Left lung (tissue), 10 donors: Measurements from ENCODE around the gene RASAL2. TPM values are rescaled to one million over a fixed set of nuclear protein-coding genes. Genes with fewer than 3 reads are reported as not detected.
"Not testable (repeated sequence)": the region's sequence is repeated elsewhere in the genome, so short reads cannot be mapped to it uniquely, and the experiment has no call there.

ENCODE experiments used
- ATAC-seq: fragments of 200-7000 bp; cut with Tn5 transposase; one replicate; pipeline ENCODE4 v1.9.1; 2020; ENCODE audit warnings: moderate library complexity
- DNase-seq, 4 donors: peaks; one replicate each; pipeline ENCODE4 v3.0.0-alpha.2; 2013 to 2020
- H3K27ac ChIP-seq, 2 donors: fragments of 200-600 bp; sonication (generic) in 1 of 2; one replicate each; pipeline versions ENCODE4 v1.5.0 to v1.8.0; 2020 to 2021
- H3K27me3 ChIP-seq, 2 donors: fragments of 200-600 bp; sonication (generic) in 1 of 2; one replicate each; pipeline versions ENCODE4 v1.5.0 to v1.8.0; 2020 to 2021
- H3K36me3 ChIP-seq, 2 donors: fragments of 200-600 bp; sonication (generic) in 1 of 2; one replicate each; pipeline versions ENCODE4 v1.5.0 to v1.8.0; 2020 to 2021
- H3K4me1 ChIP-seq, 2 donors: fragments of 200-600 bp; one replicate each; pipeline ENCODE4 v1.8.0; 2021
- H3K4me3 ChIP-seq, 2 donors: fragments of 200-600 bp; sonication (generic) in 1 of 2; one replicate each; pipeline versions ENCODE4 v1.5.0 to v1.8.0; 2020 to 2021; ENCODE audit warnings: mild to moderate bottlenecking in 1 of 2
- H3K9me3 ChIP-seq, 2 donors: fragments of 200-600 bp; sonication (generic) in 1 of 2; one replicate each; pipeline versions ENCODE4 v1.5.0 to v1.8.0; 2020 to 2021
- CTCF ChIP-seq, 2 donors: fragments of 200-600 bp; sonication (generic) in 1 of 2; IDR thresholded peaks; one replicate each; pipeline versions ENCODE4 v1.5.0 to v1.8.0; 2021; ENCODE audit warnings: antibody characterized with exemption in 2 of 2
- intact Hi-C, 2 donors: fragments of 100-400 bp; cut with DNase I; formaldehyde crosslinking; loops; one replicate each; pipeline versions ENCODE4 v1.11.2 to v1.14.2; 2022
- polyA plus RNA-seq, 6 donors: library from polyadenylated mRNA; unstranded; fragments of 120-200 nt; gene quantifications; one replicate each; pipeline ENCODE4 v1.2.1, GENCODE V29; 2013; ENCODE audit not compliant: insufficient read length in 6 of 6
- total RNA-seq, 2 donors: library from RNA; stranded (reverse); fragmentation: NEBNext Ultra II Directional; extraction: Animal tissue kit (Norgen Biotek cat#: 25700); gene quantifications; one replicate each; pipeline ENCODE4 v1.2.1, GENCODE V29; 2021
- donor health status: DM: no; HTN: yes; CAD: no.
- donor health status: DM: no; HTN: no; CAD: no.

RASAL2 gene
- total and polyA plus RNA-seq, 8 donors: 26.4 to 35.6 (median 29.5) TPM

GRCh38 chr1:178501705-178502329, 407.9 kb downstream of the RASAL2 start:
- TF ChIP-seq CTCF (IDR thresholded peaks at IDR 0.05): peak; percentile 89 to 93
- Histone ChIP-seq H3K9me3 (no peaks in the 10 kb centered on the region), H3K36me3 (no peaks in the 10 kb centered on the region), H3K27me3 (no peaks in the 10 kb centered on the region), H3K27ac (no peak overlapping the region), H3K4me1 (no peaks in the 10 kb centered on the region), H3K4me3 (no peak overlapping the region)
- intact Hi-C loops: no loop called here
- ATAC-seq (peak; percentile 90), DNase-seq (peak in 3 of 4 donors; percentile 58 to 81 (median 80))

GRCh38 chr1:178502330-178502714, 408.4 kb downstream of the RASAL2 start:
- TF ChIP-seq CTCF (IDR thresholded peaks at IDR 0.05): no peak
- Histone ChIP-seq H3K4me3 (no peak overlapping the region), H3K27ac (no peak overlapping the region), H3K36me3 (no peaks in the 10 kb centered on the region), H3K9me3 (no peaks in the 10 kb centered on the region), H3K27me3 (no peaks in the 10 kb centered on the region), H3K4me1 (no peaks in the 10 kb centered on the region)
- intact Hi-C loops: no loop called here
- ATAC-seq (no peak), DNase-seq (no peak)

- DNase-seq (no peak), ATAC-seq (no peak)
- intact Hi-C loops: no loop called here
- Histone ChIP-seq H3K4me3 (no peak overlapping the region), H3K4me1 (no peaks in the 10 kb centered on the region), H3K27ac (no peak overlapping the region), H3K9me3 (no peaks in the 10 kb centered on the region), H3K36me3 (no peaks in the 10 kb centered on the region), H3K27me3 (no peaks in the 10 kb centered on the region)
- no peak for TF ChIP-seq CTCF (IDR thresholded peaks at IDR 0.05)
These were observed 409.0 kb downstream of the RASAL2 start for GRCh38 chr1:178502856-178503255.

GRCh38 chr1:178503316-178503715, 409.4 kb downstream of the RASAL2 start:
- H3K4me1 ChIP-seq, H3K27ac ChIP-seq, H3K27me3 ChIP-seq, H3K36me3 ChIP-seq, H3K9me3 ChIP-seq, intact Hi-C loops, DNase-seq, ATAC-seq, H3K4me3 ChIP-seq: not testable (repeated sequence)

GRCh38 chr1:178503849-178504248, 409.9 kb downstream of the RASAL2 start:
- Histone ChIP-seq H3K4me3 (no peak overlapping the region), H3K9me3 (no peaks in the 10 kb centered on the region), H3K4me1 (no peaks in the 10 kb centered on the region), H3K27ac (no peak overlapping the region), H3K27me3 (no peaks in the 10 kb centered on the region), H3K36me3 (no peaks in the 10 kb centered on the region)
- TF ChIP-seq CTCF (IDR thresholded peaks at IDR 0.05): no peak
- ATAC-seq: no peak
- intact Hi-C loops: no loop called here
- no peak for DNase-seq

GRCh38 chr1:178504286-178504685, 410.4 kb downstream of the RASAL2 start:
- Histone ChIP-seq H3K27ac (no peak overlapping the region), H3K36me3 (no peaks in the 10 kb centered on the region), H3K9me3 (no peaks in the 10 kb centered on the region), H3K4me3 (no peak overlapping the region), H3K27me3 (no peaks in the 10 kb centered on the region), H3K4me1 (no peaks in the 10 kb centered on the region)
- DNase-seq: no peak
- TF ChIP-seq CTCF (IDR thresholded peaks at IDR 0.05): no peak
- no peak for ATAC-seq
- intact Hi-C loops: no loop called here
